ENCODE data around the gene CLIP3. TPM values are rescaled to one million over a fixed set of nuclear protein-coding genes. Genes with fewer than 3 reads are reported as not detected.
"Not testable (repeated sequence)": the region's sequence is repeated elsewhere in the genome, so short reads cannot be mapped to it uniquely, and the experiment has no call there.

Gene CLIP3
- total RNA-seq, 4 donors from 2014 or later, result 2.1 to 42.3 (median 4.8) TPM

GRCh38 chr19:36051236-36051635, 18.6 kb upstream of the CLIP3 start:
- intact Hi-C loops (cut with DNase I; ENCODE audit: low total_unique reads), result loop anchor here (10.0 kb wide), 1 partner anchor 46 kb away; the partner anchor contains the start of gene SYNE4
- H3K4me3 ChIP-seq (ENCODE audit: low read depth, poor library complexity, severe bottlenecking), result no peak overlapping the region
- no peak for DNase-seq (ENCODE audit: low spot score in 2 of 2)
- TF ChIP-seq POLR2A (IDR thresholded peaks at IDR 0.05) (no peak), CTCF (IDR thresholded peaks at IDR 0.05) (no peak)
- 63 to 77% methylated on average over 3 of the region's 3 CpGs for WGBS, 2 donors

- 67 to 75% methylated on average over 4 of the region's 4 CpGs for WGBS, 2 donors
- intact Hi-C loops (cut with DNase I; ENCODE audit: low total_unique reads), result no loop called here
- no peak for DNase-seq (ENCODE audit: low spot score in 2 of 2)
- TF ChIP-seq CTCF (IDR thresholded peaks at IDR 0.05), result no peak
- no peak for TF ChIP-seq POLR2A (IDR thresholded peaks at IDR 0.05)
- no peak overlapping the region for H3K4me3 ChIP-seq (ENCODE audit: low read depth, poor library complexity, severe bottlenecking)
Observed at GRCh38 chr19:36049080-36049698, 16.5 kb upstream of the CLIP3 start.

- no peak for DNase-seq (ENCODE audit: low spot score in 2 of 2)
- TF ChIP-seq POLR2A (IDR thresholded peaks at IDR 0.05) (no peak), CTCF (IDR thresholded peaks at IDR 0.05) (no peak)
- intact Hi-C loops (cut with DNase I; ENCODE audit: low total_unique reads), result no loop called here
- no peak overlapping the region for H3K4me3 ChIP-seq (ENCODE audit: low read depth, poor library complexity, severe bottlenecking)
Observed at GRCh38 chr19:36047835-36048234, 15.2 kb upstream of the CLIP3 start.

GRCh38 chr19:36046443-36047050, 13.9 kb upstream of the CLIP3 start:
- no peak for DNase-seq (ENCODE audit: low spot score in 2 of 2)
- no peak overlapping the region for H3K4me3 ChIP-seq (ENCODE audit: low read depth, poor library complexity, severe bottlenecking)
- intact Hi-C loops (cut with DNase I; ENCODE audit: low total_unique reads), result no loop called here
- no peak for TF ChIP-seq CTCF (IDR thresholded peaks at IDR 0.05)
- no peak for TF ChIP-seq POLR2A (IDR thresholded peaks at IDR 0.05)
- 91 to 93% methylated on average over 5 of the region's 5 CpGs for WGBS, 2 donors

GRCh38 chr19:36043952-36044351, 11.3 kb upstream of the CLIP3 start:
- H3K4me3 ChIP-seq (ENCODE audit: low read depth, poor library complexity, severe bottlenecking), result no peak overlapping the region
- intact Hi-C loops (cut with DNase I; ENCODE audit: low total_unique reads), result no loop called here
- WGBS, 2 donors, result 96 to 98% methylated on average over 2 of the region's 2 CpGs
- TF ChIP-seq POLR2A (IDR thresholded peaks at IDR 0.05) (no peak), CTCF (IDR thresholded peaks at IDR 0.05) (no peak)
- no peak for DNase-seq (ENCODE audit: low spot score in 2 of 2)

GRCh38 chr19:36041831-36042230, 9.2 kb upstream of the CLIP3 start:
- no peak for DNase-seq (ENCODE audit: low spot score in 2 of 2)
- intact Hi-C loops (cut with DNase I; ENCODE audit: low total_unique reads), result no loop called here
- no peak for TF ChIP-seq CTCF (IDR thresholded peaks at IDR 0.05)
- no peak for TF ChIP-seq POLR2A (IDR thresholded peaks at IDR 0.05)
- no peak overlapping the region for H3K4me3 ChIP-seq (ENCODE audit: low read depth, poor library complexity, severe bottlenecking)
- WGBS, 2 donors, result 19% methylated on average over 3 of the region's 3 CpGs

- intact Hi-C loops (cut with DNase I; ENCODE audit: low total_unique reads); DNase-seq (ENCODE audit: low spot score in 2 of 2); H3K4me3 ChIP-seq (ENCODE audit: low read depth, poor library complexity, severe bottlenecking): not testable (repeated sequence)
- 90 to 93% methylated on average over 6 of the region's 6 CpGs for WGBS, 2 donors
Observed at GRCh38 chr19:36041092-36041491, 8.4 kb upstream of the CLIP3 start.
